Tongue (tissue), 2 donors: ENCODE results near the gene PTPA. TPM values are rescaled to one million over a fixed set of nuclear protein-coding genes. Genes with fewer than 3 reads are reported as not detected.
A peak's percentile ranks its signal among the peaks of the same experiment; 100 is the strongest.
"Not testable (repeated sequence)": the region's sequence is repeated elsewhere in the genome, so short reads cannot be mapped to it uniquely, and the experiment has no call there.

ENCODE experiments used
- DNase-seq: peaks from one replicate; pipeline ENCODE4 v3.0.0-alpha.2; 2015
- total RNA-seq: library from RNA; depleted of rRNA; stranded (reverse); fragments of >200 nt; gene quantifications from one replicate; pipeline ENCODE4 v1.2.3, GENCODE V29; 2014

PTPA gene
- total RNA-seq, 1 donor from 2014 or later = 92.3 TPM

GRCh38 chr9:129177791-129178567 lies 66.8 kb downstream of the PTPA start, which contains the start of gene IER5L:
Gene IER5L, minus strand, starts transcription at chr9:129178261. Its CDS starts 209 bp downstream, at chr9:129178052.
- DNase-seq = peak; percentile 99

DNA sequence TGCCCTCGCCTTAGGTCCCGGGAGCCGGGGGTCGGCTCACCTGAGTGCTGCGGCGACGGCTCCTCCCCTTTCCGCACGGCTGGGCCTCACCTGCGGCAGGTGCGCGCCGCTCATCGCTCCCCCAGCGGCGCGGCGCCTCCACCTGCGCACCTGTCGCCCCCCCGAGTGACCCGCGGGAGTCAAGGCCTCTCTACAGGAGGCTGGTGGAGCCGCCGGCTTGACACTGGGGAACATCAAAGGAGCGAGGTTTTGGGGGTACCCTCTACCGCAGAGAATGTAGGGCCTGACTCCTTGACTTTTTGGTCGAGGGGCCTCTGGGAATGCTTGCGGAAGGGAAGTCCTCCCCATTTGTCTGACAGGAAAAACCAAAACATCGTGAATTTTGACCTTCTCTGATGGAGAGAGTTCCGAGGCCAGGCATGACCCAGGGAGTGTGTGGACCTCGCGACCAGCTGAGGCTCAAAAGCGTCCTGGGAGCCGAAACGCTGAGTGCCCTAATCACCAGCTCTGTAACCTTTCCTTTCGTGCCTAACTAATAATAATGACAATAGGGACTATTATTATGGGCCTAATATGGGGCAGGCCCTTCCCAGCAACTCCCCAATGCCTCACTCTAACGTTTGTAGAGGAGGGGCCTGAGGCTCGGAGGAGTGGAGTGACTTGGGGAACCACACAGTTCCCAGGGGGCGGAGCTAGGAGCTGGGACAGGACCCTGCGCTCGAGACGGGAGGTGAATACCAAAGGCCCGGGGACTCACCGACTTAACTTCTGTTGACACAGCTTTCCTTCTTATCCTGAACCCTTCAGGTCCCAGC lies 67.6 kb downstream of the PTPA start:
- no peak for DNase-seq

- peak; percentile 80 for DNase-seq
Observed at GRCh38 chr9:129181246-129181645, 70.0 kb downstream of the PTPA start.

GRCh38 chr9:129182122-129182521 lies 70.9 kb downstream of the PTPA start:
- no peak for DNase-seq

DNA sequence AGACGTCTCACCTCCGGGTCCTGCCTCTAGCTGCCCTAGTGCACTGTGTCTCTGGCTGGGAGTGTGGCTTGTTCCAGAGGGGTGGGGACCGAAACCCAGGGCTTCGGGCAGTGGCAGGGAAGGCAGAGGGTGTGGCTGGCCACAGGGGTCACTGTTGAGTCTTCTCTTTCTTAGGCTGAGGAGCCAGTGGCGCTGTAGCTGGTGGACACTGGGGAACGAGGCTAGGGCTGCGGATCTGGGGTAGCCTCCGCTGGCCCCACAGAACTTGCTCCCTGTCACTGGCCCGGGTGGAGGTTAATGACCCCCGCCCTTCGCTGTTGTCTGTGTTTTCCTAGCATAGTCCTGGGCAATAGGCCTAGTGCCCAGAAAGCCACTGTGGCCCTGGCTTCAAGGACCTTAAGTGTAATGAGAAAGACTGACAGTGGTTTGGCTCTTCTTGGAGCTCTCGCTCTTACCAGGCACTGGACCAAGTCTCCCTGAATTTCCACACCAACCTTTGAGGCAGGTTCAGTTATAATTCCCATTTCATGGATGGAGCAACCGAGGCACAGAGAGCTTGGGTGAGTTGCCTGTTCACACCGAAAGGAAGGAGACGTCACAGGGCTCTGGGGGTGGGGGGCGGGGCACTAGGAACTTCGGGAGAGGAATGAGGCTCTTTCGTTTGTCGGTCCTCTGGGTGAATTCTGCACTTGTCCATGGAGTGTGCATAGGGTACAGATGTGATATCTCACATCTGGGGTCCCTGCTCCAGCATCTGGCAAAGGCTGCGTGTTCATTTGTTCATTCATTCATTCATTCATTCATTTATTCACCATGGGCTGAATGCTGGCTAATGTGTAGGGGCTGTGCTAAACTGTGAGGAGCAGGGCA lies 71.6 kb downstream of the PTPA start:
- DNase-seq = no peak

DNA sequence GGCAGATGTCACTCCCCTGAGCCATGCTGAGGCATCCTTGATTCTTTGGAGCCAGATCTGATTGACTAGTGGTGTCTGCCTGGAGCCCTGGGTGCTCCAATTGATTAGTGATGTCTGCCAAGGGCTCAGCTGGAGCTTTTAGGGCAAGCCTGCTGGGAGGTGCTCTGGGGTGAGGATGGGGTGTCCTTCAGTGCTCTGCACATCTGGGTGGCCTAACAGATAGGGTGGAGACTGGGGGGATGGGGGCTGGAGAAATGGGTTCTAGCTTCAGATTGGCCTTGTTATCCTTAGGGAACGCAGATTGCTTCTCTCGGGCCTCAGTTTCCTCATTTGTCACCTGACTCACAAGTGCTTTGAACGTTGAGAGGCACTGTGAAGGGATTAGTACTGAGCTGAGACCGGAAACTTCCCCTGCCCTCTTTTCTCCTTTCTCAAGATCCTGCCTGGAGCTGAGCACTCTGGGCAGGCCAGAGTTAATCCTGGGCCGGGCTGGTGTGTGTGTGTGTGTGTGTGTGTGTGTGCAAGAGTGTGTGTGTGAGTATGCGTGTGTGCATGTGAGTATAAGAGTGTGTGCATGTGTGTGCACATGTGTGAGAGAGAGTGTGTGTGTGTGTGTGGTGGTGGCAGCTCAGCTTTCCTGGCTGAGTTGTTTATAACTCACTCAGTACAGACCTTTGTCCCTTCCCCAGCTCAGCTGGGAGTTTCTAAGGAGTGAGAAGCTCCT lies 72.4 kb downstream of the PTPA start:
- DNase-seq = no peak

DNA sequence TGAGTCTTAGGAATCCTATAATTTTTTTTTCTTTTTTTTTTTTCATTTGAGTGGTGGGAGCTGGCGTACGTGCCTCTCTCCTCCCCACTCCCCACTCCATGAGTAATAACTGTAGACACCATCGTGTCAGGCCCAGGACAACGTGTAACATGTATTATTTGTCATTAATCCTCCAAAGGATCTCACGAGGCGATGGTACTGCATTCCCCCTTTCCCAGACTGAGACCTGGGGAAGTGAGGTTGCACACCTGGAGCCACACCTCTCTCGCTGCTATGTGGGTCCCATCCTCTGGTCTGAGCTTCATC lies 73.0 kb downstream of the PTPA start:
- DNase-seq = no peak

GRCh38 chr9:129184596-129185122 lies 73.4 kb downstream of the PTPA start:
- no peak for DNase-seq

DNA sequence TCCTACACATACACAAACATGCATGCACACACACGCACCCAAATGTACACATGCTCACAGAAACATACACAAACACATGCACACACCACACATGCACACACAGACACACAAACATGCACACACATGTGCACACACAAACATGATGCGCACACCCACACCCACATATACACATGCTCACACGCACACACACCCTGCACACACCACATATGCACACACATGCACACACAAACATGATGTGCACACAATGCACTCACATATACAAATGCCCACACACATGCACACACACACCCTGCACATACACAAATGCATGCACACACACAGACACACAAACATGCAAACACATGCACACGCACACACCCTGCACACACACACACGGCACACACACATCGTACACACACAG lies 74.2 kb downstream of the PTPA start:
- DNase-seq = no peak

- DNase-seq = no peak
Observed at GRCh38 chr9:129185991-129186390, 74.8 kb downstream of the PTPA start.

DNA sequence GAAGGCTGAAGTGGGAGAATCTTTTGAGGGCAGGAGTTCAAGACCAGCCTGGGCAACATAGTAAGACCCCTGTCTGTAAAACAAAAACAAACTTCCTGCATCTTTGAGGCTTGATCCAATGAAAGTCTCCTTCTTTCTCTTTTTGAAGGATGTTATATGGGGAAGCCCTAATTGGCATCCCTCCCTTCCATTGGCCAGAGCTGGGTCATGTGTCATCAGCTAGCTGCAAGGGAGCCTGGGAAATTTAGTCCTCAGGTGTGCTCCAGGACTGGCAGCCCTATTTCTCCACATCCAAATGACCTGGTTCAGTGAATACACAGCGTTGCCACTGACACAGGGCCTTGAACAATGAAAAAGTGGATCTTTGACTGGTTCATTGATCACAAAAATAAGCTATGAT lies 75.8 kb downstream of the PTPA start:
- no peak for DNase-seq

- DNase-seq = not testable (repeated sequence)
Observed at GRCh38 chr9:129189971-129190370, 78.8 kb downstream of the PTPA start.

DNA sequence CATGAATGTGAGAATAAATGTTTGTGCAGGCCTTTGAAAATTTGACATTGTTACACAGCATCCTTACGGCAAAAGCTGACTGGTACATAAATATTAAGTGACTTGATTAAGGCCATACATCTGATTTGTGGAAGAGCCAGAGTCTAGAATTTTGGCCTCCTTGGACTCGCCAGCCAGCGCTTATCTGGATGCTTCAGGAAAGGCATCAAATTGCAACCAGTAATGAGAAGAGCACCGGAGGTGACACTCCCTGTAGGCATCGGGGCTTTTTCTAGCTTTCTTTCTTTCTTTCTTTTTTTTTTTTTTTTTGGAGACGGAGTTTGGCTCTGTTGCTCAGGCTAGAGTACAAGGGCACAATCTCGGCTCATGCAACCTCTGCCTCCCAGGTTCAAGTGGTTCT lies 80.0 kb downstream of the PTPA start:
- no peak for DNase-seq

DNA sequence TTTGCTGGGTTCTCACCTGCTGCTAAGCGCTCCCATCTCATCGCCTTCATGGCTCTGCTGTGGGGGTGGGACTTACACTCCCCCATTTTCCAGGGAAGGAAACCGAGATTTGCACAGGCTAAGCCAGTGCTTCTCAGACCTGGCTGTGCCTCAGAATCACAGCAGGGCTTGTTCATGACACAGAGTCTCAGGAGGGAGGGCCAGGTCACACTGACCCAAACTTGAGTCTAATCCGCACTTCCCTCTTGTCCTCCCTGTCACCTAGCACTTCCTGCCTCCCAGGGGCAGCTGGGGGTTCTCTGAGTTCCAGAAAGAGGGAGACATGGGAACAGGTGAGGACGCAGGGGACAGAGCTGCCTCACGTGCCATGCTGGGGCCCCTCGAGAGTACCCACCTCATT lies 82.4 kb downstream of the PTPA start:
- no peak for DNase-seq

DNA sequence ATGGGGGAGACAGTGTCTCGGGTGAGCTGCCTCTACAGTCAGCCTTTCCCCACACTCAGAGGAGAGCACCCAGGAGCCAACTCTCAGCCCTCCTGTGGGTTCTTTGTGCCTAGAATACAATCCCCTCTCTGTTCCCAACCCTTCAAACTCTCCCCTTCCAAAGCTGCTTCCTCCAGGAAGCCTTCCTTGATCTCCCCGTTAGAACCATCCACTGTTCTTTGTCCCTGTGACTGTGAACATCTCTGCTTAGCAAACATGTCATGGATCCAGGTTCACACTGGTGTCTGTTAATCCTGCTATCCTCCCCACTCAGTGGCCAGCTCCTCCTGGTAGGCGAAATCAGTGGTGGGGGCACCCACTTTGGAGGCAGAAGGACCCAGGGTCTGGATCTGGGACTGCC lies 83.0 kb downstream of the PTPA start:
- DNase-seq = no peak

- no peak for DNase-seq
Observed at GRCh38 chr9:129195606-129196005, 84.4 kb downstream of the PTPA start.

DNA sequence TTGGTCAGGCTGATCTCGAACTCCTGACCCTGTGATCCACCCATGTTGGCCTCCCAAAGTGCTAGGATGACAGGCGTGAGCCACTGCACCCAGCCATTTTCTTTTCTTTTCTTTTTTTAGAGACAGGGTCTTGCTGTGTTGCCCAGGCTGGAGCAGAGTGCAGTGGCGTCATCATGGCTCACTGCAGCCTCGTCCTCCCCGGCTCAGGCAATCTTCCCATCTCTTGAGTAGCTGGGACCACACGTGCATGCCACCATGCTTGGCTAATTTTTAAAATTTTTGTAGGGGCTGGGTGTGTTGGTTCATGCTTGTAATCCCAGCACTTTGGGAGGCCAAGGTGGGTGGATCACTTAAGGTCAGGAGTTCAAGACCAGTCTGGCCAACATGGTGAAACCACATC lies 85.8 kb downstream of the PTPA start:
- not testable (repeated sequence) for DNase-seq

- no peak for DNase-seq
Observed at GRCh38 chr9:129197978-129198318, 86.7 kb downstream of the PTPA start.
